ENCODE data around the gene ANKRD55.
"Not testable (repeated sequence)": the region's sequence is repeated elsewhere in the genome, so short reads cannot be mapped to it uniquely, and the experiment has no call there.

- TF ChIP-seq CTCF (conservative IDR thresholded peaks at IDR 0.05); EZH2 (IDR thresholded peaks at IDR 0.05; ENCODE audit: low read depth): not testable (repeated sequence)
These were observed 110.7 kb downstream of the ANKRD55 start for GRCh38 chr5:56122360-56122985.

Measured in PC-9 (cell line).